ENCODE data around the gene PDE7B.

Gene PDE7B

GRCh38 chr6:135983093-135983492, 131.6 kb downstream of the PDE7B start:
- in situ Hi-C loops (cut with HindIII; ENCODE audit: low sequenced_read_pairs) = no loop called here

DNA sequence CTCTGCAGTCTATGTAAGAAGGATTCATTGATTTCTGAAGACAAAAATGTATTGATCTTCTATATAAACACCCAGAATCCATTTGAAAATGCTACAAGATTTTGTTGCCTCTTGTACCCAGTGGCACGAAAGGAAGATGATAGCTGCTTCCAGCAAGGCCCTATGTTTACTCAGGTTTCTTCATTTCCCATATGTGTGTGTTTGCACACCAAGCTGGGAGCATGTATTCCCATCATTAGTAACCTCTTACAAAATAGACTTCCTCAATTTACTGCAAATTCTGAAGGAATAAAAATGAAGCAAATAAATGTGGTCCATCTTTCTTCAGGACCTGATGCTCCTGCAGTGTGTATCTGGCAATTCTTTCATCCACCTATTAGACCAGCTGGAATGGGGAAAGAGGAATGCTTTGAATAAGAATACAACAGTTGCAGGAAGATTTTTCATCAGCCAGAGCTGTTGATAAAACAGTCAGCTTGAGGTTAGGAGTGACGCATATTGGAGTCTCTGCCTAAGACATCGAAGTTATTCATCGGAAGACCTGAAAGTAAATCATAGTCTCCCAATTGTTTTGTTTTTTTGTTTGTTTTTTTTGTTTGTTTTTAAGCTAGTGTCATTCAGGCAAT, 132.3 kb downstream of the PDE7B start:
- in situ Hi-C loops (cut with HindIII; ENCODE audit: low sequenced_read_pairs) = no loop called here

GRCh38 chr6:135985471-135985870, 134.0 kb downstream of the PDE7B start:
- in situ Hi-C loops (cut with HindIII; ENCODE audit: low sequenced_read_pairs) = no loop called here

DNA sequence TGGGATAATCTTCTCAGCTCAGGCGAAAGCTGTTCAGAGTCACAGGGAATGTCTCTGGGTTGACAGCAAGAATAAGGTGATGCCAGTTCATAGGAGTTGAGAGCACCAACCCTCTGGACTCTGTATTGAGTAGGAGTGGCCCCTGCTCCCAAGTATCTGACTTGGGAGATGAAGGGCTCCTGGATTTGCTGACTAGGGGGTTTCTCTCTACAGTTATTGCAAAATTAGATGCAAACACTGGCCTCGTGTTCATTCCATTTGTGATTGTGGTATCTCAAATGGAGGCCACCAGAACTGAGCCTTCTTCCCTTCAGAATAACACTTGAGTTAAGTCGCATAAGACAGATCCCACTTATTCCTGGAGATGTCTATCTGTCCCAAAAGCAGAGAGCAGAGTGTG, 135.7 kb downstream of the PDE7B start:
- in situ Hi-C loops (cut with HindIII; ENCODE audit: low sequenced_read_pairs) = no loop called here

GRCh38 chr6:135990439-135990838, 138.9 kb downstream of the PDE7B start:
- in situ Hi-C loops (cut with HindIII; ENCODE audit: low sequenced_read_pairs) = no loop called here

GRCh38 chr6:135990855-135991464, 139.5 kb downstream of the PDE7B start:
- in situ Hi-C loops (cut with HindIII; ENCODE audit: low sequenced_read_pairs) = no loop called here

DNA sequence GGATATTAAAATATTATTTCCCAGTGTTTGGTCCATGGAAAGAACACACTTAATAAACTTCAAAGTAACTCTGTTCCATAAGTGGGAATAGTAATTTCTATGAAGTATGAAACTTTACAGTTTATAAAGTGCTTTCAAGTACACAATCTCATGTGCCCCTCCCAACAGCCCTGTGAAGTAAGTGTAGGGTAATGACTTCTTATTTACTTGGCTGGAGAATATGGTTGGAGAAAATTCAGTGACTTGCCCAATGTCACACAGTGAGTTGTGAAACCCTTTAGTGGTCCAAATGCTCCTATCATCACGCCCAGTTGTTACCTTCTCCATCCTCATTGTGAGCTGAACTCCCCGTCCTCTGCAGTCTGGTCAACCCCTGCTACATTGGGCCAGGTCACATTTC, 141.2 kb downstream of the PDE7B start:
- in situ Hi-C loops (cut with HindIII; ENCODE audit: low sequenced_read_pairs) = no loop called here

- in situ Hi-C loops (cut with HindIII; ENCODE audit: low sequenced_read_pairs) = no loop called here
Measured at GRCh38 chr6:135993361-135993760, 141.9 kb downstream of the PDE7B start.

GRCh38 chr6:135994857-135995544, 143.5 kb downstream of the PDE7B start:
- in situ Hi-C loops (cut with HindIII; ENCODE audit: low sequenced_read_pairs) = no loop called here

- in situ Hi-C loops (cut with HindIII; ENCODE audit: low sequenced_read_pairs) = no loop called here
Measured at GRCh38 chr6:135995545-135995898, 144.0 kb downstream of the PDE7B start.

DNA sequence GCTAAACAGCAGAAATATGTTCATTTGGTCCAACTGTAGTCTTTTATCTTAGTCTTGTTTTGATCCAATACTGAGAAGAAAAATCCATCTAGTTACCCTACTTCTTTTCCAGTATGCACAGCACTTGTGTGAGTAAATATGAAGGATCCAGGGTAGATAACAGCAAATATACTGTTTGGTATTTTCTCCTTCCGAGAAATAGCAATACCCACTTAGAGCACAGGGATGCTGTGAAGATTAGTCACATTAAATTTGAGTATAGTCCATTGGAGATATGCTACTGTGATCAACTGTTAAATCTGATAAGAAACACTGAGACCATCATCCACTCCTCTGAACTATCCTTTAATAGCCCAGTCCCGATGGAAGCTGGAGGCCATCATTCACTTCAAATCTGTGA, 145.2 kb downstream of the PDE7B start:
- in situ Hi-C loops (cut with HindIII; ENCODE audit: low sequenced_read_pairs) = no loop called here

GRCh38 chr6:135999393-135999792, 147.9 kb downstream of the PDE7B start:
- in situ Hi-C loops (cut with HindIII; ENCODE audit: low sequenced_read_pairs) = no loop called here

- in situ Hi-C loops (cut with HindIII; ENCODE audit: low sequenced_read_pairs) = no loop called here
Measured at GRCh38 chr6:136007345-136007744, 155.8 kb downstream of the PDE7B start.

GRCh38 chr6:136011475-136011874, 160.0 kb downstream of the PDE7B start:
- in situ Hi-C loops (cut with HindIII; ENCODE audit: low sequenced_read_pairs) = no loop called here

- in situ Hi-C loops (cut with HindIII; ENCODE audit: low sequenced_read_pairs) = no loop called here
Measured at GRCh38 chr6:136012198-136012887, 160.8 kb downstream of the PDE7B start.

DNA sequence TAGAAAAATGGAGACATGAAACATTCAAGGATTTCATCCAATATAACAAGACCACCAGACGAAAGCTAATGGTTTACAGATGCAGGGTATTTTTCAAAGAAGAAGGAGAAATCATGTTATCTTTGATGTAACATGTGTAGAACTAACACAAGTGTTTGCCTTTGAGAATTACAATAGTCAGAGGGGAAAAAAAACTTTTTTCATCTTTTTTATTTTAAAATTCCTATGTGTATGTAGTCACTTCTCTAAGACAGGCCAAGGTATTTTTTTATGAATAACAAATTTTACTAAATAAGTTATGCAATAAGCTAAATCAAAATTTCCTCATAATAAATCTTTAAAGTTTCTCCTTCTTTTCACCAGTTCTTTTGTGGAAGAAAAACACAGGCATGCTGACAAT, 161.4 kb downstream of the PDE7B start:
- in situ Hi-C loops (cut with HindIII; ENCODE audit: low sequenced_read_pairs) = no loop called here

DNA sequence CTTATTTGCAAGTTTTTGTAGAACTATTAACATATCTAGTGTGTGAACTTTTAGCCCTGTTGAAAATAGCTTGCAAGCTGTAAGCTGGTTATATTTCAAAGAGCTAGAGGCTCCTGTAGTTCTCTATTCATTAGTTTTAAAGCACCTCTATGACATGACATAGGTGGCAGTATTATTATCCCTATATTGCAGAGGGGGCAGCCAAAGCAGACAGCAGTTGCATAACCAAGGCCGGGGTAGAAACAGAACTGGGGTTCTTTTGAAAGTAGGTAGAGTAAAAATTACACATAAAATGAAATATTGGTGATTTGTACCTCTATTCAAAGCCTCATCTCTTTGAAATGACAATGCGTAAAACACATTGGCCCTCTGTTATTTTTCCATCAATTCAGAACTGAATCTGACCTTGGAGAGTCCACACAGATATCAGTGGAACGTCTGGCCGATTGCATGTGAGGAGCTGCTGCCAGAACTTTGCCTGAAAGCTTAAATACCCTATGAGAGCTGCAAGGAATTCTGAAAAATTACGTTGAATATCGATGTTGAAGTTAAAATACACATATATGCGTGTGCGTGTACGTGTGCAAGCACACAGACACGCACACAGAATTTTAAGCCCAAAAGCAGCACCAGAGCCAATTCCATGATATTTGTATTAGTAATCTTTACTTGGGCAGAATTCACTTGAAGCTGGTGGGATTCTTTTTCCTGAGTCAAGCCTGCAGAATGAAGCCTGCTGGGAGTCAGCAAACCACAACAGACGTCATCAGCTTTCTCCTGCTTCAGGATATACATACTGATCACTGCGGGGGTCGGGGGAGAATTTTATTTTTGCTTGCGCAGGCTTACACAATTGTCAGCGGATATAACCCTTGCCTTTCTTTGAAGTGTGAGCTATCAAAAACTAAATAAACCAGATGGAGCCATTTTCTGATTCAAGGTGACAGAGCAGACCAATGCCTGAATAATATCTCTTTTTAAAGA, 163.2 kb downstream of the PDE7B start:
- in situ Hi-C loops (cut with HindIII; ENCODE audit: low sequenced_read_pairs) = no loop called here

GRCh38 chr6:136015531-136015930, 164.0 kb downstream of the PDE7B start:
- in situ Hi-C loops (cut with HindIII; ENCODE audit: low sequenced_read_pairs) = no loop called here

- in situ Hi-C loops (cut with HindIII; ENCODE audit: low sequenced_read_pairs) = no loop called here
Measured at GRCh38 chr6:136016228-136017225, 165.0 kb downstream of the PDE7B start.
